ENCODE results near the gene B4GALNT4. TPM values are rescaled to one million over a fixed set of nuclear protein-coding genes. Genes with fewer than 3 reads are reported as not detected.
A peak's percentile ranks its signal among the peaks of the same experiment; 100 is the strongest.

Gene B4GALNT4
- total RNA-seq, 1 experiment from 2014 or later = 4.7 TPM

- H3K4me3 ChIP-seq = no peak overlapping the region
- no peak overlapping the region for H3K4me2 ChIP-seq
These were observed 36.1 kb downstream of the B4GALNT4 start for GRCh38 chr11:405323-405953.

GRCh38 chr11:405954-406795, 36.9 kb downstream of the B4GALNT4 start:
- BruUV-seq (replicated peaks) = TSS peak; percentile 44

More at GRCh38 chr11:405323-405953, 36.1 kb downstream of the B4GALNT4 start:
- Histone ChIP-seq H3K27ac (no peak overlapping the region), H4K20me1 (ENCODE audit: insufficient read depth) (no peaks in the 10 kb centered on the region), H3K9me3 (ENCODE audit: insufficient read depth, low read depth) (no peaks in the 10 kb centered on the region), H3K36me3 (ENCODE audit: low read depth) (no peaks in the 10 kb centered on the region), H3K79me2 (ENCODE audit: low read depth) (no peaks in the 10 kb centered on the region), H3K27me3 (ENCODE audit: insufficient read depth, low read depth) (no peaks in the 10 kb centered on the region), H2AFZ (no peak overlapping the region), H3K9me2 (ENCODE audit: insufficient read depth) (no peaks in the 10 kb centered on the region), H3F3A (ENCODE audit: insufficient read depth, low read depth) (0 out of 2 replicates have a peak, but pooled peaks cover 3% of the 10 kb centered on the region), H3K4me1 (replicated peaks; ENCODE audit: insufficient read depth) (no peaks in the 10 kb centered on the region)
- POLR2A ChIA-PET (ENCODE audit: unreplicated experiment) = no interaction called here
- TF ChIP-seq CTCF (conservative IDR thresholded peaks at IDR 0.05) (no peak), EZH2 (IDR thresholded peaks at IDR 0.05; ENCODE audit: low read depth) (no peak)
- no TSS peak for BruUV-seq (replicated peaks)
- CTCF ChIA-PET = no interaction called here
- intact Hi-C loops (cut with micrococcal nuclease; ENCODE audit: unreplicated experiment) = no loop called here
- DNase-seq = no peak

More at GRCh38 chr11:405954-406795, 36.9 kb downstream of the B4GALNT4 start:
- Histone ChIP-seq H3K9me3 (ENCODE audit: insufficient read depth, low read depth) (no peaks in the 10 kb centered on the region), H3K9me2 (ENCODE audit: insufficient read depth) (no peaks in the 10 kb centered on the region), H4K20me1 (ENCODE audit: insufficient read depth) (no peaks in the 10 kb centered on the region), H3K4me3 (no peak overlapping the region; the same call in 1 of the 2 replicates), H3K36me3 (ENCODE audit: low read depth) (no peaks in the 10 kb centered on the region), H2AFZ (no peak overlapping the region), H3K27me3 (ENCODE audit: insufficient read depth, low read depth) (no peaks in the 10 kb centered on the region), H3F3A (ENCODE audit: insufficient read depth, low read depth) (0 out of 2 replicates have a peak, but pooled peaks cover 3% of the 10 kb centered on the region), H3K27ac (no peak overlapping the region), H3K4me2 (peak overlapping the region; percentile 53; the same call in 1 of the 2 replicates), H3K4me1 (replicated peaks; ENCODE audit: insufficient read depth) (no peaks in the 10 kb centered on the region), H3K79me2 (ENCODE audit: low read depth) (no peaks in the 10 kb centered on the region)
- ChIA-PET POLR2A (ENCODE audit: unreplicated experiment) (interaction anchor here (0.6 kb wide), 1 partner anchor 158 kb away, joined by 4 read pairs; no protein-coding TSS in a partner anchor), CTCF (interaction anchor here (1.0 kb wide), 1 partner anchor 42 kb away, joined by 8 read pairs; no protein-coding TSS in a partner anchor)
- TF ChIP-seq EZH2 (IDR thresholded peaks at IDR 0.05; ENCODE audit: low read depth) (no peak), CTCF (conservative IDR thresholded peaks at IDR 0.05) (no peak)
- no peak for DNase-seq
- intact Hi-C loops (cut with micrococcal nuclease; ENCODE audit: unreplicated experiment) = no loop called here
